Adrenal gland (tissue), 12 donors: Measurements from ENCODE around the gene ELAVL2. TPM values are rescaled to one million over a fixed set of nuclear protein-coding genes. Genes with fewer than 3 reads are reported as not detected.

Experiments used
- DNase-seq, 7 donors: peaks; one replicate each; pipeline ENCODE4 v3.0.0-alpha.2; 2019 to 2020
- H3K27ac ChIP-seq, 5 donors: fragments of 200-600 bp; sonication (generic) in 4 of 5; 1 replicate in 3 of 5; 2 replicates in 2 of 5; pipeline versions ENCODE4 v1.5.1 to v1.8.0; 2016 to 2020; ENCODE audit warnings: mild to moderate bottlenecking in 1 of 5
- H3K27me3 ChIP-seq: fragments of 200-600 bp; 2 replicates; pipeline ENCODE4 v1.8.0; 2021
- H3K36me3 ChIP-seq, 2 donors: fragments of 200-600 bp; replicated peaks in 1 of 2; 1 replicate in 1 of 2; 2 replicates in 1 of 2; pipeline versions ENCODE4 v1.5.1 to v1.8.0; 2018 to 2022
- H3K4me1 ChIP-seq, 2 donors: fragments of 200-600 bp; replicated peaks in 1 of 2; 1 replicate in 1 of 2; 2 replicates in 1 of 2; pipeline versions ENCODE4 v1.5.1 to v1.8.0; 2018 to 2021
- H3K4me3 ChIP-seq, 4 donors: fragments of 200-600 bp; sonication (generic) in 3 of 4; one replicate each; pipeline ENCODE4 v1.5.1; 2016 to 2018
- H3K9me3 ChIP-seq, 3 donors: fragments of 200-600 bp; sonication (generic) in 1 of 3; replicated peaks in 1 of 3; 1 replicate in 2 of 3; 2 replicates in 1 of 3; pipeline versions ENCODE4 v1.5.1 to v1.8.0; 2016 to 2021
- POLR2A ChIP-seq, 2 donors: fragments of 450-650 bp; IDR thresholded peaks; one replicate each; pipeline ENCODE4 v1.6.1; 2017; ENCODE audit warnings: antibody characterized with exemption in 2 of 2, mild to moderate bottlenecking in 2 of 2, moderate library complexity in 1 of 2
- WGBS, 4 donors: extraction: QIAGEN DNeasy Blood & Tissue Kit in 2 of 4; methylation state at CpG; one replicate each; pipeline versions ENCODE4 v1.1.5 to v1.1.7; 2013 to 2017; 5-methylcytosine and 5-hydroxymethylcytosine counted together
- intact Hi-C, 2 donors: fragments of 100-400 bp; cut with DNase I; formaldehyde crosslinking; loops; one replicate each; pipeline versions ENCODE4 v1.14.1 to v1.15.0; 2022 to 2023
- polyA plus RNA-seq, 3 donors: library from polyadenylated mRNA; stranded (reverse); fragments of 200-250 nt in 2 of 3; fragments of 350-450 nt in 1 of 3; fragmentation: Illumina TruSeq in 1 of 3; extraction: RNeasy Lipid Tissue Mini Kit (QIAGEN cat#74804) in 1 of 3; gene quantifications; one replicate each; pipeline ENCODE4 v1.2.3, GENCODE V29; 2013 to 2014
- total RNA-seq, 9 donors: library from RNA; depleted of rRNA in 4 of 9; stranded (reverse); fragments of >200 nt in 4 of 9; fragments of 120-200 nt in 1 of 9; fragmentation: NEBNext Ultra II Directional in 1 of 9; extraction: Animal tissue kit (Norgen Biotek cat#: 25700) in 1 of 9; gene quantifications; one replicate each; pipeline versions ENCODE4 v1.1.0 to v1.2.4, GENCODE V29; 2013 to 2023
- TF ChIP-seq, protein P1 (sequence below), 6 experiments: fragments of 450-650 bp in 4 of 6; fragments of 200-600 bp in 2 of 6; sonication (generic) in 1 of 6; IDR thresholded peaks; 1 replicate in 5 of 6; 2 replicates in 1 of 6; pipeline versions ENCODE4 v1.5.1 to v1.8.0; 2016 to 2021; ENCODE audit warnings: antibody characterized with exemption in 6 of 6, mild to moderate bottlenecking in 2 of 6, moderate library complexity in 1 of 6
- donor health status: healthy with polysubstance abuse.
- donor health status: Bipolar disorder and iron deficiency.
- donor health status: DM: yes; HTN: yes; CAD: no.
- donor health status: DM: no; HTN: no; CAD: no.
- donor health status: DM: no; HTN: no; CAD: no.
- donor health status: DM: yes; HTN: yes; CAD: no.

ELAVL2 gene
- total and polyA plus RNA-seq, 12 donors = 0.24 to 13.6 (median 0.94) TPM; not detected in 1

DNA sequence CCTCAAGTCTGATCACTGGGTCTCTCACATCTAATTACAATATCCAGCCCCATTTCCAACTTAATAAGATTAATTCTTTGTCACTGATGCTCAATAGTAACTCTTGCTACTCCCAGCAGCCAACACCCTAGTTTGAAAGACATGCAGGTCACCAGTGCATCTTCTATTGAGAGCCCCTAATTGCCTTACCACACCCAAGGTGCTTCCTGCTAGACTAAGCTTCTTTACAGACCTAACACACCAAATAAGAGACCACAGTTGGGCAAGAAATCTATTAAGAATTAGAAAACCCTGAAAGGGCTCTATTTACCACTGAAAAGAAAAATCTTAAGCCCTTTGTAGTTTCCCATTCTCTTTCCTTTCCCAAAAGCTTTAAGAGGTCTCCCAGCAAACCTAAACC lies 26.5 kb downstream of the ELAVL2 start:
- no peak for DNase-seq
- Histone ChIP-seq H3K27me3 (no peaks in the 10 kb centered on the region), H3K4me3 (no peak overlapping the region), H3K27ac (no peak overlapping the region), H3K4me1 (no peaks in the 10 kb centered on the region), H3K36me3 (no peaks in the 10 kb centered on the region), H3K9me3 (no peaks in the 10 kb centered on the region)
- TF ChIP-seq POLR2A (IDR thresholded peaks at IDR 0.05) = no peak
- TF ChIP-seq, protein P1, sequence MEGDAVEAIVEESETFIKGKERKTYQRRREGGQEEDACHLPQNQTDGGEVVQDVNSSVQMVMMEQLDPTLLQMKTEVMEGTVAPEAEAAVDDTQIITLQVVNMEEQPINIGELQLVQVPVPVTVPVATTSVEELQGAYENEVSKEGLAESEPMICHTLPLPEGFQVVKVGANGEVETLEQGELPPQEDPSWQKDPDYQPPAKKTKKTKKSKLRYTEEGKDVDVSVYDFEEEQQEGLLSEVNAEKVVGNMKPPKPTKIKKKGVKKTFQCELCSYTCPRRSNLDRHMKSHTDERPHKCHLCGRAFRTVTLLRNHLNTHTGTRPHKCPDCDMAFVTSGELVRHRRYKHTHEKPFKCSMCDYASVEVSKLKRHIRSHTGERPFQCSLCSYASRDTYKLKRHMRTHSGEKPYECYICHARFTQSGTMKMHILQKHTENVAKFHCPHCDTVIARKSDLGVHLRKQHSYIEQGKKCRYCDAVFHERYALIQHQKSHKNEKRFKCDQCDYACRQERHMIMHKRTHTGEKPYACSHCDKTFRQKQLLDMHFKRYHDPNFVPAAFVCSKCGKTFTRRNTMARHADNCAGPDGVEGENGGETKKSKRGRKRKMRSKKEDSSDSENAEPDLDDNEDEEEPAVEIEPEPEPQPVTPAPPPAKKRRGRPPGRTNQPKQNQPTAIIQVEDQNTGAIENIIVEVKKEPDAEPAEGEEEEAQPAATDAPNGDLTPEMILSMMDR (IDR thresholded peaks at IDR 0.05) = no peak
- intact Hi-C loops = no loop called here

DNA sequence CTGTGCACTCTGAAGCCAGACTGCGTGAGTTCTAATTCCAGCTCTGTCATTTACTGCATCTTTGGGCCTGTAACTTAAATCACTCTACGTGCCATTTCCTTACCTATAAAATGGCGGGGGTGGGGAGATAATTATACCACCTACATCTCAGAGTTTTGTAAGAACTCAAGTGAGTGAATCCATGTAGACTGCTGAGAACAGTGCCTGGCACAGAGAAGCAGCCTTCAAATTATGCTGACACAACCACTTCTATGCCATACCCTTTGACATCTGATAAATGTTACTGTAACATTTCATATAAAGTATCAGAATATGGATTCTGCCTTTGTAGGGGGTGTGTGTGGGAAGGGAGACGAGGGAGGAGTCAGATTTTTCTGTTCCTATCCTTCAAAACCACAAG lies 27.7 kb downstream of the ELAVL2 start:
- Histone ChIP-seq H3K36me3 (no peaks in the 10 kb centered on the region), H3K9me3 (no peaks in the 10 kb centered on the region), H3K27me3 (no peaks in the 10 kb centered on the region), H3K4me1 (no peaks in the 10 kb centered on the region), H3K4me3 (no peak overlapping the region), H3K27ac (no peak overlapping the region)
- TF ChIP-seq, protein P1 (IDR thresholded peaks at IDR 0.05) = no peak
- TF ChIP-seq POLR2A (IDR thresholded peaks at IDR 0.05) = no peak
- DNase-seq = no peak
- intact Hi-C loops = no loop called here
- 82 to 94% (median 89%) methylated on average over 4 of the region's 4 CpGs for WGBS, 4 donors

DNA sequence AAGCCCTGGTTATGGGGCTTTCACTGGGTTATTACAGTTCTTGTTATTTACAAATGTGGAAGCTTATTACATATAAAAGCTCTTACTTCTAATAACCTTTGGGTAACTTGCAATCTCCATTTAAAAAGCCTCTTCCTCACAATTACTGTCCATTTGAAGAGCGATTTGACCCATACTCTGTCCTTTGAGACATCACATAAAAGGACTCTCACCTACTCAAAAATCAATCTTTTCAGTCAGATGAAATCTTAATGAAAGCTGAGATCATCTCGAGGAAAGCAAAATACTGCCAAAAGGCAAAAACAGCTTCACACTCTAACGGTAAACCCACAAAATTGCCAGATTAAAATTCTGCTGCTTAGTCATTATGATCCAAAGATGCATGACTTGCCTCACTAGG lies 29.8 kb downstream of the ELAVL2 start:
- intact Hi-C loops = no loop called here
- H3K4me1 ChIP-seq = no peaks in the 10 kb centered on the region
- DNase-seq = no peak
- no peaks in the 10 kb centered on the region for H3K36me3 ChIP-seq
- no peaks in the 10 kb centered on the region for H3K27me3 ChIP-seq
- H3K27ac ChIP-seq = no peak overlapping the region
- TF ChIP-seq, protein P1 (IDR thresholded peaks at IDR 0.05) = no peak
- TF ChIP-seq POLR2A (IDR thresholded peaks at IDR 0.05) = no peak
- 89 to 95% (median 90%) methylated on average over 3 of the region's 3 CpGs for WGBS, 4 donors
- H3K9me3 ChIP-seq = no peaks in the 10 kb centered on the region
- H3K4me3 ChIP-seq = no peak overlapping the region

DNA sequence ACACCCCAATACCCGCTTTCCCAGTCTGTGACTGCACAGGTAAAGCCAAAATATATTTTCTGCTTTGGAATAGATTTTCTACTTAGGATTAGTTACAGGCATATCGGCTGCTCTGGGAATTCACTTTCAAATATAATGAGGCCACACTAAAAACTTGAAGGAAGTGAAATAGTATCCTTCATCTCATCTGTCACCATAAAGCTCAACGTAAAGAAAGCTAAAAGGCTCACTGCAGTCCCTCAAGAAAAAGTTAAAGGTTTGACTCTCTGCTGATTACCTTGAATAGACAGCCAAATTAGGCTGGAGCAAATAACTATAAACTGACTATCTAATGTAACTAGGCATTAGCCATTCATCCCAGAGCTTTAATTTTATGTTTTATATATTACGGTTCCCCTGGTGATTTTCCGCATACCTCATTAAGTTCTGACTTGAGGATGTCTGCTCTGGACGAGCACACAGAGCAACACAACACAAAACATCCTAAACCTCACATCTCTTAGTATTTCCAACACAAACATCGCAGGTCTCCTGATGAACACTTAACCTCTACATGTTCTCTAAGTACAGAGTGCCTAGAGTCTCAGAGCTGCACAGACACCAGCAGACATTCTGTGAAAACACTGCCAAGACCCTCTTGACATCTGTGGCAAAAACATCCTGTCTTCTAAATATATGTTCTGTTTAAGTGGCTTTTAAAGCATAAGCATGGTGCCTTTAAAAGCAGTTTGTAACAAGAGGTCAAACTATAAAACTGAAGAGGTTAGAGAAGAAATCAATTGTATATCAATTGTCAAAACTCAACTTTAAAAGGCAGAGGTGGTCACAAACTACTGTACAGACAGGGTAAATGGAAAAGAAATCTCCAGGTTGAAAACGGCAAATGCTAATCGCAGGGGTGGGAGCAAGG lies 35.4 kb downstream of the ELAVL2 start:
- TF ChIP-seq POLR2A (IDR thresholded peaks at IDR 0.05) = no peak
- TF ChIP-seq, protein P1 (IDR thresholded peaks at IDR 0.05) = no peak
- 68 to 74% (median 72%) methylated on average over 9 of the region's 9 CpGs for WGBS, 4 donors
- DNase-seq = no peak
- Histone ChIP-seq H3K27ac (no peak overlapping the region), H3K36me3 (no peaks in the 10 kb centered on the region), H3K9me3 (no peaks in the 10 kb centered on the region), H3K4me3 (no peak overlapping the region), H3K27me3 (no peaks in the 10 kb centered on the region), H3K4me1 (no peaks in the 10 kb centered on the region)
- intact Hi-C loops = no loop called here
